Heart right ventricle (tissue), 16 donors: Measurements from ENCODE around the gene CREG1. TPM values are rescaled to one million over a fixed set of nuclear protein-coding genes. Genes with fewer than 3 reads are reported as not detected.
"Not testable (repeated sequence)": the region's sequence is repeated elsewhere in the genome, so short reads cannot be mapped to it uniquely, and the experiment has no call there.

Experiments
- ATAC-seq, 8 donors: fragments of 200-7000 bp; cut with Tn5 transposase; one replicate each; pipeline ENCODE4 v1.9.1; 2020; ENCODE audit warnings: mild to moderate bottlenecking in 8 of 8, moderate library complexity in 8 of 8, moderate number of reproducible peaks in 1 of 8
- DNase-seq, 2 donors: peaks; one replicate each; pipeline ENCODE4 v3.0.0-alpha.2; 2020
- H3K27ac ChIP-seq, 10 donors: fragments of 200-600 bp; sonication (generic) in 2 of 10; one replicate each; pipeline versions ENCODE4 v1.5.0 to v1.8.0; 2020 to 2022; ENCODE audit warnings: mild to moderate bottlenecking in 3 of 10
- H3K27me3 ChIP-seq, 7 donors: fragments of 200-600 bp; one replicate each; pipeline ENCODE4 v1.8.0; 2021 to 2022; ENCODE audit warnings: mild to moderate bottlenecking in 2 of 7
- H3K36me3 ChIP-seq, 9 donors: fragments of 200-600 bp; sonication (generic) in 1 of 9; one replicate each; pipeline versions ENCODE4 v1.5.0 to v1.8.0; 2020 to 2022; ENCODE audit warnings: mild to moderate bottlenecking in 2 of 9
- H3K4me1 ChIP-seq, 9 donors: fragments of 200-600 bp; sonication (generic) in 1 of 9; one replicate each; pipeline versions ENCODE4 v1.5.0 to v1.8.0; 2020 to 2022; ENCODE audit warnings: mild to moderate bottlenecking in 4 of 9
- H3K4me3 ChIP-seq, 10 donors: fragments of 200-600 bp; sonication (generic) in 2 of 10; one replicate each; pipeline versions ENCODE4 v1.5.0 to v1.8.0; 2020 to 2022; ENCODE audit warnings: mild to moderate bottlenecking in 7 of 10, moderate library complexity in 2 of 10
- H3K9me3 ChIP-seq, 11 donors: fragments of 200-600 bp in 10 of 11; sonication (generic) in 2 of 11; one replicate each; pipeline versions ENCODE4 v1.5.0 to v1.8.0; 2013 to 2022; ENCODE audit warnings: mild to moderate bottlenecking in 2 of 11, control low read depth in 1 of 11, moderate library complexity in 1 of 11
- CTCF ChIP-seq, 9 donors: fragments of 200-600 bp; sonication (generic) in 2 of 9; IDR thresholded peaks; one replicate each; pipeline versions ENCODE4 v1.5.0 to v1.8.0; 2021 to 2022; ENCODE audit warnings: antibody characterized with exemption in 9 of 9, mild to moderate bottlenecking in 5 of 9, moderate library complexity in 1 of 9
- WGBS, 2 donors: extraction: QIAGEN DNeasy Blood & Tissue Kit; methylation state at CpG; one replicate each; pipeline ENCODE4 v1.1.7; 2013; ENCODE audit warnings: inconsistent platforms in 1 of 2; 5-methylcytosine and 5-hydroxymethylcytosine counted together
- intact Hi-C, 10 donors: fragments of 100-400 bp; cut with DNase I; formaldehyde crosslinking; loops; one replicate each; pipeline versions ENCODE4 v1.11.1 to v1.14.2; 2022
- polyA plus RNA-seq, 2 donors: library from polyadenylated mRNA; stranded (reverse); fragments of 200-250 nt; gene quantifications; one replicate each; pipeline ENCODE4 v1.2.3, GENCODE V29; 2013
- total RNA-seq, 10 donors: library from RNA; stranded (reverse); fragmentation: NEBNext Ultra II Directional in 3 of 10; extraction: Animal tissue kit (Norgen Biotek cat#: 25700) in 3 of 10; gene quantifications; one replicate each; pipeline versions ENCODE4 v1.2.1 to v1.2.4, GENCODE V29; 2021 to 2023
- donor health status: Arrhythmogenic right ventricular cardiomyopathy.
- donor health status: ischemic (EF 13 %, LVEDD 7.1; RV severe dilation, severe dysfunction).
- donor health status: healthy with polysubstance abuse.
- donor health status: DM: no; HTN: yes; CAD: no.
- donor health status: DM: no; HTN: no; CAD: no.
- donor health status: ischemic (EF 25% LVEDD 6.9; RV normal size, moderate dysfunction).
- donor health status: ischemic (EF 25% LVEDD 5.7; RV mildly dilated, moderate dysfunction).
- donor health status: healthy.
- donor health status: DM: yes; HTN: yes; CAD: no.
- donor health status: Ischemic cardiomyopathy.
- donor health status: ischemic (EF 35%, LVEDD 5.7; RV mildly dilated, moderate dysfunction).
- donor health status: nonischemic (EF 11% LVEDD 7.7; RV severe dilation, severe dysfunction).
- donor health status: DM: yes; HTN: yes; CAD: no.
- donor health status: PGD.
- donor health status: ischemic (EF 29% LVEDD 5.4; RV normal size, mild dysfunction).
- donor health status: nonischemic (EF 23%, LVEDD 6.1; RV moderate dilation, normal function).

The CREG1 gene
- total and polyA plus RNA-seq, 12 donors = 30.5 to 113 (median 70.2) TPM

- intact Hi-C loops = no loop called here
- ATAC-seq (no peak), DNase-seq (no peak)
- no peak for TF ChIP-seq CTCF (IDR thresholded peaks at IDR 0.05)
- Histone ChIP-seq H3K4me3 (no peak overlapping the region), H3K27ac (no peak overlapping the region), H3K4me1 (peaks cover 0 to 40% (median 14%) of the 10 kb centered on the region in 9 donors), H3K9me3 (no peaks in the 10 kb centered on the region), H3K27me3 (no peaks in the 10 kb centered on the region), H3K36me3 (no peaks in the 10 kb centered on the region)
- WGBS, 2 donors = 93% methylated on average over 6 of the region's 6 CpGs
Observed at GRCh38 chr1:167561753-167562152, 8.2 kb upstream of the CREG1 start.

GRCh38 chr1:167555971-167556714 lies 2.6 kb upstream of the CREG1 start:
- intact Hi-C loops = loop anchor here in 2 of 10 donors (2.0 to 5.0 kb wide), 2 partner anchors 131 to 133 kb away; no protein-coding TSS in a partner anchor
- peak; percentile 74 to 93 (median 88) for TF ChIP-seq CTCF (IDR thresholded peaks at IDR 0.05)
- no peak overlapping the region for H3K27ac ChIP-seq
- H3K4me1 ChIP-seq = peaks cover 8 to 39% (median 20%) of the 10 kb centered on the region in 9 donors
- ATAC-seq = peak in 1 of 8 donors; percentile 17
- WGBS, 2 donors = 9 to 11% methylated on average over 5 of the region's 5 CpGs
- H3K27me3 ChIP-seq = no peaks in the 10 kb centered on the region
- peak; percentile 51 to 70 for DNase-seq
- no peaks in the 10 kb centered on the region for H3K36me3 ChIP-seq
- no peaks in the 10 kb centered on the region for H3K9me3 ChIP-seq
- no peak overlapping the region for H3K4me3 ChIP-seq

- not testable (repeated sequence) for H3K36me3 ChIP-seq, H3K9me3 ChIP-seq, H3K27ac ChIP-seq, H3K27me3 ChIP-seq, DNase-seq, ATAC-seq, H3K4me3 ChIP-seq
- 95% methylated on average over 1 of the region's 1 CpG for WGBS, 2 donors
- peaks cover 8 to 50% (median 20%) of the 10 kb centered on the region in 9 donors for H3K4me1 ChIP-seq
- intact Hi-C loops = loop anchor here in 1 of 10 donors (5.0 kb wide), 1 partner anchor 132 kb away; no protein-coding TSS in a partner anchor
Observed at GRCh38 chr1:167555072-167555471, 1.5 kb upstream of the CREG1 start.

- Histone ChIP-seq H3K4me3 (peak overlapping the region; percentile 50 to 92 (median 85)), H3K36me3 (no peaks in the 10 kb centered on the region), H3K4me1 (peaks cover 8 to 59% (median 20%) of the 10 kb centered on the region in 9 donors), H3K27me3 (no peaks in the 10 kb centered on the region), H3K9me3 (no peaks in the 10 kb centered on the region), H3K27ac (peak overlapping the region in 6 of 10 donors; percentile 75 to 91 (median 86))
- DNase-seq (no peak), ATAC-seq (peak in 1 of 8 donors; percentile 8)
- 11% methylated on average over 15 of the region's 15 CpGs for WGBS, 2 donors
- intact Hi-C loops = loop anchor here in 1 of 10 donors (1.0 kb wide), 1 partner anchor 130 kb away; no protein-coding TSS in a partner anchor
- no peak for TF ChIP-seq CTCF (IDR thresholded peaks at IDR 0.05)
Observed at GRCh38 chr1:167554028-167554779, 642 bp upstream of the CREG1 start.
